GM23338 (cell line): ENCODE measurements around the gene EBNA1BP2. TPM values are rescaled to one million over a fixed set of nuclear protein-coding genes. Genes with fewer than 3 reads are reported as not detected.
A peak's percentile ranks its signal among the peaks of the same experiment; 100 is the strongest.

Experiments
- ATAC-seq: fragments of 200-7000 bp; cut with Tn5 transposase; 3 replicates; pipeline ENCODE4 v1.9.1; 2020
- DNase-seq: peaks from one replicate; pipeline ENCODE4 v3.0.0-alpha.2; 2015; ENCODE audit warnings: low spot score
- H2AFZ ChIP-seq: fragments of 200-600 bp; sonication (generic); 2 replicates; pipeline ENCODE4 v1.8.0; 2016; ENCODE audit warnings: antibody characterized with exemption, mild to moderate bottlenecking, moderate library complexity
- H3F3A ChIP-seq: fragments of 200-600 bp; sonication (generic); replicated peaks from 2 replicates; pipeline ENCODE4 v1.8.0; 2017; ENCODE audit warnings: antibody characterized with exemption, mixed run types, low read depth
- H3K27ac ChIP-seq: fragments of 200-600 bp; sonication (generic); 2 replicates; pipeline ENCODE4 v1.6.1; 2016; ENCODE audit warnings: low read depth
- H3K27me3 ChIP-seq: fragments of 200-600 bp; sonication (generic); 2 replicates; pipeline ENCODE4 v1.8.0; 2016; ENCODE audit warnings: mild to moderate bottlenecking, mixed run types, moderate library complexity; ENCODE audit not compliant: insufficient read depth
- H3K36me3 ChIP-seq: fragments of 200-600 bp; sonication (generic); 2 replicates; pipeline ENCODE4 v1.8.0; 2016; ENCODE audit warnings: mild to moderate bottlenecking; ENCODE audit not compliant: insufficient read depth
- H3K4me1 ChIP-seq: fragments of 200-600 bp; sonication (generic); 2 replicates; pipeline ENCODE4 v1.8.0; 2016; ENCODE audit warnings: mild to moderate bottlenecking, moderate library complexity; ENCODE audit not compliant: insufficient read depth
- H3K4me2 ChIP-seq: fragments of 200-600 bp; sonication (generic); 2 replicates; pipeline ENCODE4 v1.7.1; 2017; ENCODE audit warnings: mixed run types
- H3K4me3 ChIP-seq: fragments of 200-600 bp; sonication (generic); 2 replicates; pipeline ENCODE4 v1.6.1; 2016; ENCODE audit warnings: mixed run types
- H3K79me2 ChIP-seq: fragments of 200-600 bp; sonication (generic); replicated peaks from 2 replicates; pipeline ENCODE4 v1.8.0; 2017; ENCODE audit warnings: mild to moderate bottlenecking; ENCODE audit not compliant: insufficient read depth
- H3K9me2 ChIP-seq: fragments of 200-600 bp; sonication (generic); 2 replicates; pipeline ENCODE4 v1.8.0; 2017; ENCODE audit not compliant: insufficient read depth
- H4K20me1 ChIP-seq: fragments of 200-600 bp; sonication (generic); replicated peaks from 2 replicates; pipeline ENCODE4 v1.8.0; 2017; ENCODE audit warnings: mild to moderate bottlenecking; ENCODE audit not compliant: insufficient read depth
- H3K27ac Mint-ChIP-seq: 2 replicates; pipeline ENCODE4 v1.8.0; 2020; ENCODE audit warnings: inconsistent platforms, mild to moderate bottlenecking, moderate library complexity, mixed read lengths
- H3K27me3 Mint-ChIP-seq: 3 replicates; pipeline ENCODE4 v1.8.0; 2022; ENCODE audit warnings: low read depth, mild to moderate bottlenecking, moderate library complexity, mixed read lengths, inconsistent platforms; ENCODE audit not compliant: insufficient read depth, poor library complexity
- H3K36me3 Mint-ChIP-seq: 3 replicates; pipeline ENCODE4 v1.8.0; 2021; ENCODE audit warnings: low read depth, mild to moderate bottlenecking, inconsistent platforms, moderate library complexity, mixed read lengths
- H3K4me1 Mint-ChIP-seq: 3 replicates; pipeline ENCODE4 v1.8.0; 2020; ENCODE audit warnings: mild to moderate bottlenecking, inconsistent platforms, mixed read lengths
- H3K4me3 Mint-ChIP-seq: 3 replicates; pipeline ENCODE4 v1.8.0; 2021; ENCODE audit warnings: moderate library complexity, mild to moderate bottlenecking, inconsistent platforms, mixed read lengths
- H3K9me3 Mint-ChIP-seq: 3 replicates; pipeline ENCODE4 v1.8.0; 2020; ENCODE audit warnings: moderate library complexity, mild to moderate bottlenecking, inconsistent platforms, mixed read lengths
- CREB1 ChIP-seq: fragments of 250-450 bp; sonication (Bioruptor Pico); IDR thresholded peaks from 2 replicates; pipeline ENCODE4 v1.5.0; 2020; ENCODE audit warnings: low read depth, mild to moderate bottlenecking, moderate library complexity
- ETS1 ChIP-seq: IDR thresholded peaks from 2 replicates; pipeline ENCODE4 v1.6.1; 2016; ENCODE audit warnings: antibody characterized with exemption
- EZH2phosphoT487 ChIP-seq: fragments of 200-600 bp; sonication (generic); IDR thresholded peaks from one replicate; pipeline ENCODE4 v1.8.1; 2018; ENCODE audit warnings: antibody characterized with exemption; ENCODE audit not compliant: unreplicated experiment
- JUNB ChIP-seq: IDR thresholded peaks from one replicate; pipeline ENCODE4 v1.6.1; 2016; ENCODE audit warnings: antibody characterized with exemption; ENCODE audit not compliant: unreplicated experiment
- POLR2AphosphoS5 ChIP-seq: IDR thresholded peaks from 2 replicates; pipeline ENCODE4 v1.6.1; 2016; ENCODE audit warnings: antibody characterized with exemption, low read depth
- STAT1 ChIP-seq: IDR thresholded peaks from one replicate; pipeline ENCODE4 v1.6.1; 2016; ENCODE audit warnings: antibody characterized with exemption; ENCODE audit not compliant: unreplicated experiment
- ZNF114 ChIP-seq: fragments of 250-450 bp; sonication (Bioruptor Pico); IDR thresholded peaks from 2 replicates; pipeline ENCODE4 v1.5.0; 2020; ENCODE audit warnings: mild to moderate bottlenecking, moderate library complexity
- ZNF331 ChIP-seq: fragments of 250-450 bp; sonication (Bioruptor Pico); IDR thresholded peaks from 2 replicates; pipeline ENCODE4 v1.5.0; 2020; ENCODE audit warnings: low read depth, mild to moderate bottlenecking, moderate library complexity
- ZNF462 ChIP-seq: fragments of 250-450 bp; sonication (Bioruptor Pico); IDR thresholded peaks from 2 replicates; pipeline ENCODE4 v1.5.0; 2020; ENCODE audit warnings: mild to moderate bottlenecking, moderate library complexity
- polyA plus RNA-seq: library from polyadenylated mRNA; unstranded; fragments of >200 nt; fragmentation: Nextera tagmentation; extraction: Ambion mirVana; gene quantifications from 2 replicates; pipeline ENCODE4 v1.2.1, GENCODE V29; 2016
- total RNA-seq: library from RNA; depleted of rRNA; stranded (reverse); fragments of >200 nt; shearing (Covaris generic); gene quantifications from 2 replicates; pipeline ENCODE4 v1.2.3, GENCODE V29; 2014

Gene EBNA1BP2
- total and polyA plus RNA-seq, 2 experiments from 2014 or later = 130 to 249 TPM

DNA sequence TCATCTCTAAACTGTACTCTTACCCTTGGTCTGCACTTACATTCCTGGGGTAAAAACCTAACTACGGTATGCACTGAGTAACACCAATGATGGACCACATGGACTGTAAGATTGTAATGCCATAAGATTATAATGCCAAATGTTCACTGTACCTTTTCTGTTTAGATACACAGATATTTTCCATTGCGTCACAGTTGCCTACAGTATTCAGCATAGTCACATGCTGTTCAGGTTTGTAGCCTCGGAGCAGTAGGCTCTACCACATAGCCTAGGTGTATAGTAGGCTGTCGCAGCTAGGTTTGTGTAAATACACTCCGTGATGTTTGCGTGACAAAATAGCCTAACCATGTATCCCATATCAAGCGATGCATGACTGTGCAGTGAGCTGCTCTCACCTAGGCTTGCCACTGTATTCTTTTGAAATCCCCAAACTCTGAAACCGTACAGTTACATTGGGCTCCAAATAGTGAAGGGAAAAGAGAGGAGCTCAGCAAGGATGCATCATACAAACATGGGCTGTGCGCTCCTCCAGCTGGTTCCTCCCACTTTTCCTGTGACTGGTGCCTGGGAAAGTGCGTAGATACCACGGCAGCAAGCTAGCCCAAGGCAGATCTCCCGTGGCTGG lies 35.3 kb upstream of the EBNA1BP2 start:
- H3K27ac Mint-ChIP-seq = peak overlapping the region; percentile 86
- H3K4me3 Mint-ChIP-seq = peak overlapping the region; percentile 12; the same call in 2 of the 3 replicates
- no peak overlapping the region for H2AFZ ChIP-seq
- H3F3A ChIP-seq = no peaks in the 10 kb centered on the region
- no peak overlapping the region for H3K4me3 ChIP-seq
- peak overlapping the region; percentile 3 for H3K4me2 ChIP-seq
- peak overlapping the region; percentile 95 for H3K27ac ChIP-seq
- H3K36me3 Mint-ChIP-seq = no peaks in the 10 kb centered on the region; the same call in 2 of the 3 replicates
- ATAC-seq (no peak), DNase-seq (no peak)
- H3K79me2 ChIP-seq = no peaks in the 10 kb centered on the region
- H3K36me3 ChIP-seq = 0 out of 2 replicates have a peak, but pooled peaks cover 4% of the 10 kb centered on the region
- peaks cover 16% of the 10 kb centered on the region for H3K4me1 Mint-ChIP-seq
- H3K9me2 ChIP-seq = no peaks in the 10 kb centered on the region; the same call in 1 of the 2 replicates
- peaks cover 2% of the 10 kb centered on the region for H3K27me3 Mint-ChIP-seq
- no peaks in the 10 kb centered on the region for H3K27me3 ChIP-seq
- TF ChIP-seq POLR2AphosphoS5 = 0 out of 2 replicates have a peak, but pooled peaks have one; percentile 2
- no peak for TF ChIP-seq EZH2phosphoT487
- TF ChIP-seq ZNF331 (CRISPR knock-in tag) = no peak
- no peak for TF ChIP-seq ZNF114 (CRISPR knock-in tag)
- no peaks in the 10 kb centered on the region for H4K20me1 ChIP-seq
- H3K4me1 ChIP-seq = peaks cover 25% of the 10 kb centered on the region
- no peaks in the 10 kb centered on the region for H3K9me3 Mint-ChIP-seq

DNA sequence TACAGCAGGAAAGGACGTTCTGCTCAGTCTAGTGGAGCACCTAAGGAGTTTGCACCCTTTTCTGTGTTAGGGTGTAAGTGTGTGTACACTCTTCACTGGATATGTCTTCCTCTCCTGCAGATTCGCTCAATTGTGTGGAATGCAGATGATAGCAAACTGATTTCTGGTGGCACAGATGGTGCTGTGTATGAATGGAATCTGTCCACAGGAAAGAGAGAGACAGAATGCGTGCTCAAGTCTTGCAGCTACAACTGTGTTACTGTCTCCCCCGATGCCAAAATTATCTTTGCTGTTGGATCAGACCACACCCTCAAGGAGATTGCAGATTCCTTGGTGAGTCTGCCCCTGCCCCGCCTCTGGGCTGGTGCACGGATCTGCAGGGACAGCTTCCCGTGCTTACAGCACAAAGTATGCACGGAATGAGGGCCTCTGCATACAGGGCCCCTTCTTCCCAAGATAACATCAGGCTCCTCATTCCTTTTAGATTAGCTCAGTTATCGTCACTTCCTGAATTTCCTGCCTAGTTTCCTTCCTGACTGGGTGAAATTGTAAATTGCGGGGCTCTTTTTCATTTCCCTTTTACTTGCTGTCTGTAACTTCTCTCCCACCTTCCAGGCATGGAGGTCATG lies 34.6 kb upstream of the EBNA1BP2 start:
- peaks cover 25% of the 10 kb centered on the region for H3K4me1 ChIP-seq
- no peaks in the 10 kb centered on the region for H3K27me3 ChIP-seq
- H4K20me1 ChIP-seq = no peaks in the 10 kb centered on the region
- 0 out of 2 replicates have a peak, but pooled peaks cover 4% of the 10 kb centered on the region for H3K36me3 ChIP-seq
- Mint-ChIP-seq H3K36me3 (no peaks in the 10 kb centered on the region; the same call in 2 of the 3 replicates), H3K9me3 (no peaks in the 10 kb centered on the region), H3K27ac (peak overlapping the region; percentile 86), H3K27me3 (peaks cover 2% of the 10 kb centered on the region), H3K4me1 (peaks cover 16% of the 10 kb centered on the region), H3K4me3 (peak overlapping the region; percentile 12)
- H3K4me3 ChIP-seq = peak overlapping the region; percentile 11; the same call in 1 of the 2 replicates
- peak overlapping the region; percentile 95 for H3K27ac ChIP-seq
- DNase-seq (peak; percentile 95), ATAC-seq (peak; percentile 100)
- H2AFZ ChIP-seq = no peak overlapping the region
- no peaks in the 10 kb centered on the region for H3K79me2 ChIP-seq
- no peaks in the 10 kb centered on the region for H3F3A ChIP-seq
- H3K4me2 ChIP-seq = peak overlapping the region; percentile 42
- H3K9me2 ChIP-seq = no peaks in the 10 kb centered on the region; the same call in 1 of the 2 replicates
- TF ChIP-seq EZH2phosphoT487 = no peak
- no peak for TF ChIP-seq ZNF114 (CRISPR knock-in tag)
- TF ChIP-seq POLR2AphosphoS5 = peak; percentile 19; the same call in 1 of the 2 replicates
- no peak for TF ChIP-seq STAT1
- TF ChIP-seq ETS1 = 0 out of 2 replicates have a peak, but pooled peaks have one; percentile 34
- TF ChIP-seq CREB1 (CRISPR knock-in tag) = peak; percentile 69
- TF ChIP-seq ZNF462 (CRISPR knock-in tag) = no peak
- TF ChIP-seq JUNB = no peak
